ELF-1 (cell line): ENCODE measurements around the gene MATN3.
"Not testable (repeated sequence)": the region's sequence is repeated elsewhere in the genome, so short reads cannot be mapped to it uniquely, and the experiment has no call there.

Source experiments
- DNase-seq: peaks from one replicate; pipeline ENCODE4 v3.0.0-alpha.2; 2016; ENCODE audit warnings: low read depth, low spot score

The MATN3 gene

GRCh38 chr2:20012282-20013125 lies at the start of gene MATN3:
Gene MATN3, minus strand, starts transcription at chr2:20012668. Its CDS starts 37 bp downstream, at chr2:20012631.
- peak; percentile 84 for DNase-seq

- no peak for DNase-seq
Observed at GRCh38 chr2:20061940-20062339, 49.5 kb upstream of the MATN3 start.

- DNase-seq: no peak
Observed at GRCh38 chr2:20061476-20061875, 49.0 kb upstream of the MATN3 start.

- no peak for DNase-seq
Observed at GRCh38 chr2:20060106-20060505, 47.6 kb upstream of the MATN3 start.

- DNase-seq: no peak
Observed at GRCh38 chr2:20057268-20057667, 44.8 kb upstream of the MATN3 start.

GRCh38 chr2:20054931-20055330 lies 42.5 kb upstream of the MATN3 start:
- DNase-seq: no peak

GRCh38 chr2:20054119-20054518 lies 41.7 kb upstream of the MATN3 start:
- no peak for DNase-seq

- no peak for DNase-seq
Observed at GRCh38 chr2:20052861-20053281, 40.4 kb upstream of the MATN3 start.

- no peak for DNase-seq
Observed at GRCh38 chr2:20052229-20052851, 39.9 kb upstream of the MATN3 start.

- peak; percentile 99 for DNase-seq
Observed at GRCh38 chr2:20051532-20052228, 39.2 kb upstream of the MATN3 start, which contains the start of gene LAPTM4A. Gene LAPTM4A, minus strand, starts transcription at chr2:20051628. Its CDS starts 108 bp downstream, at chr2:20051520.

- DNase-seq: peak; percentile 92
Observed at GRCh38 chr2:20050646-20051531, 38.4 kb upstream of the MATN3 start.

GRCh38 chr2:20050104-20050645 lies 37.7 kb upstream of the MATN3 start:
- DNase-seq: no peak

- no peak for DNase-seq
Observed at GRCh38 chr2:20049637-20050036, 37.2 kb upstream of the MATN3 start.

- DNase-seq: no peak
Observed at GRCh38 chr2:20048488-20049448, 36.3 kb upstream of the MATN3 start.

GRCh38 chr2:20045712-20046292 lies 33.3 kb upstream of the MATN3 start:
- DNase-seq: not testable (repeated sequence)

GRCh38 chr2:20044778-20045177 lies 32.3 kb upstream of the MATN3 start:
- no peak for DNase-seq

GRCh38 chr2:20042531-20042930 lies 30.1 kb upstream of the MATN3 start:
- no peak for DNase-seq

- DNase-seq: no peak
Observed at GRCh38 chr2:20040489-20041172, 28.2 kb upstream of the MATN3 start.

GRCh38 chr2:20037660-20038059 lies 25.2 kb upstream of the MATN3 start:
- DNase-seq: no peak
